Hepatocyte (in vitro differentiated cells): Measurements from ENCODE around the gene C11orf54.

Source experiments
- CTCF ChIP-seq: fragments of 200-600 bp; sonication (generic); IDR thresholded peaks from 2 replicates; pipeline ENCODE4 v1.5.1; 2016; ENCODE audit warnings: antibody characterized with exemption, mild to moderate bottlenecking; ENCODE audit not compliant: poor library complexity
- EZH2 ChIP-seq: fragments of 200-600 bp; sonication (generic); IDR thresholded peaks from 2 replicates; pipeline ENCODE4 v1.6.1; 2016; ENCODE audit warnings: antibody characterized with exemption, mild to moderate bottlenecking, borderline replicate concordance
- EZH2phosphoT487 ChIP-seq: fragments of 200-600 bp; sonication (generic); IDR thresholded peaks from one replicate; pipeline ENCODE4 v1.6.1; 2018; ENCODE audit warnings: antibody characterized with exemption, mild to moderate bottlenecking, low read depth, moderate library complexity; ENCODE audit not compliant: unreplicated experiment, severe bottlenecking

GRCh38 chr11:93697611-93698010, 43.9 kb upstream of the C11orf54 start:
- TF ChIP-seq CTCF (no peak), EZH2phosphoT487 (no peak), EZH2 (no peak)
